ENCODE data around the gene ANXA2. TPM values are rescaled to one million over a fixed set of nuclear protein-coding genes. Genes with fewer than 3 reads are reported as not detected.
A peak's percentile ranks its signal among the peaks of the same experiment; 100 is the strongest.
"Not testable (repeated sequence)": the region's sequence is repeated elsewhere in the genome, so short reads cannot be mapped to it uniquely, and the experiment has no call there.

ANXA2 gene
- total RNA-seq, 2 experiments from 2014 or later: 131 to 132 TPM

DNA sequence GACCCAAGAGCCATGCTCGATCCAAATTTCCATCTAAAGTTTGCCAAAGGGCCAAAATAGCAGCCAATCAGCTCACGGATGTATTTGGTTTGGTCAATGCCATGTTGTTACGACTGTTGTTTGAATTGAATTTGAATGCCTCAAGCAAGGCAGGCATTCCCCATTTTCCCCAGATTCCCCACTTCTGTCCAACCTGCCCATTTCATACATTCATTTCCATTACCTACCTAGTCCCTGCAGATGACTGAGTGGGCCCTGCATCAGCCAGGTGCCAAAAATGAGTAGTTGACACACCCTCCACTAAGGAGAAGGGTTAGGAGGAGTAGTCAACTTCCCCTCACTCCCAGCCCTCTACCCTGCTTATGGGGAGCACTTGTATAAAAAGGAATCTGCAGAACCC is 51.7 kb downstream of the ANXA2 start:
- Mint-ChIP-seq H3K36me3 (peaks cover 26% of the 10 kb centered on the region), H3K4me3 (no peak overlapping the region), H3K27me3 (no peaks in the 10 kb centered on the region), H3K27ac (no peak overlapping the region), H3K9me3 (no peaks in the 10 kb centered on the region), H3K4me1 (ENCODE audit: low read depth) (peaks cover 2% of the 10 kb centered on the region)
- intact Hi-C loops (cut with micrococcal nuclease): no loop called here
- no peak for DNase-seq
- ChIA-PET CTCF (interaction anchor here (1.6 kb wide), 1 partner anchor 19 kb away, joined by 6 read pairs; no protein-coding TSS in a partner anchor), POLR2A (no interaction called here)

DNA sequence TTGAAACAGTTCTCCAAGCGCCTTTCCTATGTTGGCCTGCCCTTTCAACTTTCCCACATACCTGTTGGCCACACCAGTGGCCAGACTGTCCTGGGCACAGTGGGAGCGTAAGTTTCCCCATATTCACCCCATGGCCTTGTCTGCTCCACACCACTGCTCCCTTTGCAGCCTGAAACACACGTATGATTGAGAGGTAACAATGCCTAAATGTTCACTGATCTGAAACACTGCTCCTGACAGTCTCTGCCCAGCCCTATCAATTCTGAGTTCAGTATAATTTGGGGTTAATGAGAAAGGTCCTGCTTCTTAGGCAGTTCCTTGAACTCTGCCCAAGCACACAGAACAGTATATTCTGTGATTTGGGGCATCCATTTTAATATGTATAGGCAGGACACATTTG is 52.2 kb downstream of the ANXA2 start:
- intact Hi-C loops (cut with micrococcal nuclease): no loop called here
- CTCF ChIA-PET: no interaction called here

DNA sequence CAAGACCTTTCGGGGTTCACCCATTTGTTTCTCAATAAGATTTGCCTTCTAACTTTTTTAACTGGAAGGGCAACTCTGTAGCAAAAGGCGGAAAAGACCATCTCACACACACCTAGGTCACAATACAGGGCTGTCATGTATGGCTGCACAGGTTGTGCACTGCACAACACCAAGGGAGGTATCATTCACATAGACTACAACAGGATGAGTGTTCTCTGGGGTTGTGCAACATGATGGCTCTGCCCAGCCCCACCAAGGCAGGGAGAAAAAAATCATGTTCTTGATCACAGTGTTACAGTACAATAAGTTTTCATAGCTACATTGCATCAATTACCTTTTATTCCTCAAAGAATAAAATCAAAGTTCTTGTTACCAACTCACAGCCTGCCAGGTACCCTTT is 52.8 kb downstream of the ANXA2 start:
- peaks cover 17% of the 10 kb centered on the region for H3K36me3 Mint-ChIP-seq
- intact Hi-C loops (cut with micrococcal nuclease): no loop called here
- no peak overlapping the region for H3K27ac Mint-ChIP-seq
- ChIA-PET CTCF (interaction anchor here (1.1 to 1.2 kb wide), 2 partner anchors 14 to 15 kb away, joined by 3 to 5 read pairs; no protein-coding TSS in a partner anchor), POLR2A (no interaction called here)
- no peaks in the 10 kb centered on the region for H3K27me3 Mint-ChIP-seq
- H3K4me1 Mint-ChIP-seq (ENCODE audit: low read depth): no peaks in the 10 kb centered on the region
- no peak overlapping the region for H3K4me3 Mint-ChIP-seq
- no peaks in the 10 kb centered on the region for H3K9me3 Mint-ChIP-seq
- DNase-seq: no peak

More for the DNA sequence above, 52.2 kb downstream of the ANXA2 start:
- Mint-ChIP-seq H3K4me3 (no peak overlapping the region), H3K9me3 (no peaks in the 10 kb centered on the region), H3K4me1 (ENCODE audit: low read depth) (peaks cover 2% of the 10 kb centered on the region), H3K27me3 (no peaks in the 10 kb centered on the region), H3K27ac (no peak overlapping the region), H3K36me3 (peaks cover 21% of the 10 kb centered on the region)
- POLR2A ChIA-PET: no interaction called here
- no peak for DNase-seq

DNA sequence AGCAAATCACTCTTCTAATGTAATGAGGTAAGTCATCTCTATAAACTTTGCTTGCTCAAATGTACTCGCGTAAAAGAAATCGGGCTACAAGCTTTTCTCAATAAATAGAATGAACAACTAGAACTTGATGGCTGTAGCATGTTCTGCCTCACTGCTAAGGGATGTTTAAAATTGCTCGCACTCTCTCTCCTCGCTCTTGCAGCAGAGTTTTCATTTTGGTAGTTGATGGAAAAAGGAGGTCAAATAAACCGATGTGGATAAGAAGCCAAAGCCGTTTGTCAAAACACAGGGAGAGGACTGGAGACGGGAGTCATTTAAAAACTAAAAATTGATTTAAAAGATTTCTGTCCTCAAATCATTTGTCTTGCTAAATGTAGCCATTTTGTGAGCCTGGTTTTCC is 53.3 kb downstream of the ANXA2 start:
- intact Hi-C loops (cut with micrococcal nuclease): no loop called here
- no peak for DNase-seq
- Mint-ChIP-seq H3K36me3 (peaks cover 17% of the 10 kb centered on the region), H3K4me3 (no peak overlapping the region), H3K27me3 (no peaks in the 10 kb centered on the region), H3K4me1 (ENCODE audit: low read depth) (no peaks in the 10 kb centered on the region), H3K9me3 (no peaks in the 10 kb centered on the region), H3K27ac (no peak overlapping the region)
- CTCF ChIA-PET: interaction anchor here (1.1 to 2.0 kb wide), 4 partner anchors 15 to 17 kb away, joined by 3 to 9 read pairs (median 4); no protein-coding TSS in a partner anchor
- POLR2A ChIA-PET: no interaction called here

DNA sequence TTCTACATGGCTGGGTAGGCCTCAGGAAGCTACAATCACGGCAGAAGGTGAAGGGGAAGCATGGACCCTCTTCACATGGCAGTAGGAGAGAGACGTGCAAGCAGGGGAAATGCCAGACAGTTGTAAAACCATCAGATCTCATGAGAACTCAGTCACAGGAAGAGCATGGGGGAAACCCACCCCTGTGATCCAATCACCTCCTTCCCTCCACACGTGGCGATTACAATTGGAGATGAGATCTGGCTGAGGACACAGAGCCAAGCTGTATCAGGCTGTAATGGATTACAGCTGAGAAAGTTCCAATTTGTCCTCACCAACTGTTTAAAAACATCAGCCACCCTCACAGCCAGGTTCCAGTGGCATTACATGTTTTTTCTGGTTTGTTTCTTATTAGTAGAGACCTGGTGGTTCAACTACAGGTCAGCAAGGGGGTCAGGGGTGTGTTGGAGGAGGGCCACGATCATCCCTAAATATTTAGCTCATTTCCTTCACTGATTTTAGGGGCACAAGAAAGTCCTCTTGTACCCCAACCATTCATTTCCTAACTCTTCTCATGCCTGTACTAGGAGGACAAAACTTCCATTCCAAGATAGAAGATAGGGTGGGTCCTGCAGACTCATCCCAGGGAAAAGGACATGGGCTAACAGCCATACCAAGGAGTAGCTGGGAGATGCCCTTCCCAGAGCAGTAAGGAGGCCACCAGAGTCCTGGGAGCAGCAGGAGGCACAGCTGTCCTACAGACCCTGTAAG is 54.4 kb downstream of the ANXA2 start:
- Mint-ChIP-seq H3K4me3 (no peak overlapping the region), H3K36me3 (peaks cover 11% of the 10 kb centered on the region), H3K9me3 (no peaks in the 10 kb centered on the region), H3K27me3 (no peaks in the 10 kb centered on the region), H3K4me1 (ENCODE audit: low read depth) (no peaks in the 10 kb centered on the region), H3K27ac (no peak overlapping the region)
- ChIA-PET CTCF (interaction anchor here (1.1 to 2.0 kb wide), 3 partner anchors 15 to 17 kb away, joined by 3 to 9 read pairs (median 3); no protein-coding TSS in a partner anchor), POLR2A (no interaction called here)
- intact Hi-C loops (cut with micrococcal nuclease): no loop called here
- no peak for DNase-seq

DNA sequence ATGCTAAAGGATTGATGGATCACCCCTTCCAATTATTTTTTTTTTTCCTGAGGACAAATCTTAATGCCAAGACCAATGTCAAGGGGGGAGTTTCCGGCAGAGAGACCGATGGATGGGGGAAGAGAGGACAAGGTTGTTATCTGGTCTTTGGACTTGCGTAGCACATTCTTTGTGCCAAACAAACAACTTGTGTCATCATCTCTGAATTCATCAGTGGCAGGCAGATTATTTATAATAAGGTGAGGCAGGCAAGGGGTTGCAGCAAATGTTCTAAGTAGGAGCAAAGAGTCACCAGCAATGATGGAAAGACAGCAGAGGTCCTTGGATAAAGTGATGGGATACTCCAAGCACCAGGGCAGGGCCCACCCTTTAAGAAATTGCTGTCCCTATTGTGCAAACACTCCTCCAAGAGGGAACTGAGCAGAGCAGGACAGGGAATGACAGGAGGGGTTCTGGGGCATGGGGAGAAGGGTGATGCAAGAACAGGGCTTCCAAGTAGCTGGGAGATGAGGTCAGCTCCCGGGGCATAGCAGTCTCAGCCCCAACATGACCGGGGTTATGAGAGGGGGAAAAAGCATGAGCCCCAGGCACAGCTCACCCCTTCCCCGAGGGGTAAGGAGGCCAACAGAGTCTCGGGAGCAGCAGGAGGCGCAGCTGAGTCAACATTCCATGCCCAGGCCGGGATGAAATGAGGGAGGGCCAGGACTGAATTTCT is 57.4 kb downstream of the ANXA2 start:
- intact Hi-C loops (cut with micrococcal nuclease): no loop called here
- H3K27me3 Mint-ChIP-seq: no peaks in the 10 kb centered on the region
- DNase-seq: no peak
- no peak overlapping the region for H3K4me3 Mint-ChIP-seq
- H3K4me1 Mint-ChIP-seq (ENCODE audit: low read depth): no peaks in the 10 kb centered on the region
- no peak overlapping the region for H3K27ac Mint-ChIP-seq
- no peaks in the 10 kb centered on the region for H3K36me3 Mint-ChIP-seq
- ChIA-PET POLR2A (no interaction called here), CTCF (interaction anchor here (2.0 kb wide), 1 partner anchor 14 kb away, joined by 4 read pairs; no protein-coding TSS in a partner anchor)
- no peaks in the 10 kb centered on the region for H3K9me3 Mint-ChIP-seq

DNA sequence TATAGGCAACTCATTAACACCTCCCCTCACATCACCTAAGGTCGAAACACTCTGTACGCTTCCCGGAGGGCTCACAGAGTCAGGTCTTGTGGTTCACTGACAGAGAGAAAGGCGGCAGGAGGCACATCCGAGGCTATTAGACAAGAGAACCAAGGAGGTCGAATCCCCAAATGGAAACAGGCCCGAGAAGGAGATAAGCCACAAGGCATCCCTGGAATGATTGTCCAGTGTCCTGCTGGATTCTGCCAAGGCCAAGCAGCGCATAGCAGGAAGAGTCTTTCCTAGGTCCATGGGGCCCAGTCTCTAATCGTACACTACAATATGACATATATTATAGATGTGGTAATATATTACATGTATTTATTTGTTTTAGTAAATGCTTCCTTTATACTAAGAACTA is 58.5 kb downstream of the ANXA2 start:
- H3K4me1 Mint-ChIP-seq (ENCODE audit: low read depth): no peaks in the 10 kb centered on the region
- ChIA-PET POLR2A (no interaction called here), CTCF (no interaction called here)
- H3K27ac Mint-ChIP-seq: no peak overlapping the region
- no peak overlapping the region for H3K4me3 Mint-ChIP-seq
- H3K36me3 Mint-ChIP-seq: no peaks in the 10 kb centered on the region
- H3K27me3 Mint-ChIP-seq: peaks cover 2% of the 10 kb centered on the region
- DNase-seq: no peak
- H3K9me3 Mint-ChIP-seq: no peaks in the 10 kb centered on the region
- intact Hi-C loops (cut with micrococcal nuclease): no loop called here

DNA sequence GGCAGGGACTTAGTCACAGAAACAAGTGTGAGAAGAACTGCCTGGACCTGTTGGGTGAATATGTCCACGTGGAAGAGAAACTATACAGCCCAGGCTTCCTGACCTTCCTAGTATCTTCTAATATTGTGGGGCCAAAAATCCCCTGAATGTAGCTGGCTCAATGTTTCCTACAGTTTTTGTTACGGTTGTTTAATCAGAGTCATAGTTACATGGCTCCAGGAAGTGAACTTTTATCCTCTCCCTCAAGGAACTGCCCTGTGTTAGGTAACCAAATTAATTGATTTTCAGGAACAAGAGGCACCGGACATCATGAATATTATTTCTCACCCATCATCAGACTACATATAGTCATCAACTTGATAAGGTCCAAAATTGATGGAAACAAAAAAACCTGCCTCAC is 59.0 kb downstream of the ANXA2 start:
- Mint-ChIP-seq H3K4me1 (ENCODE audit: low read depth) (no peaks in the 10 kb centered on the region), H3K27ac (no peak overlapping the region), H3K27me3 (peaks cover 2% of the 10 kb centered on the region), H3K9me3 (no peaks in the 10 kb centered on the region), H3K36me3 (no peaks in the 10 kb centered on the region), H3K4me3 (no peak overlapping the region)
- POLR2A ChIA-PET: no interaction called here
- intact Hi-C loops (cut with micrococcal nuclease): no loop called here
- CTCF ChIA-PET: no interaction called here
- no peak for DNase-seq

DNA sequence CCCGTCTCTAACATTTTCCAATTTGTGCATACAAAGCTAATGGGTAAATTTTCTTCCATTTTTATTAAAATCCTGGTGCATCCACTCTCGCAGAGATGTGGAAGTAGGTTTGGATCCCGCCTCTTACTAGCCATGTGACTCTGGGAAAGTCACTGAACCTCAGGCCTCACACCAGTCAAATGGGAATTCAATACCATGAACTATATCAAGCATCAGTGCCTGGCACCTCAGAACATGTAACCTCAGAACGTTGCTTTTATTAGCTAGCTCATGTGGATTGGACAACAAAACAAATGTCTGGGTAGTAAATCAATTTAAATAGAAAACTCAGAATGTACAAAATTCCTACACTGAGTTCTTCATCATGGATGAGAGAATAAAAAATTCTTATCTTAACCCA is 60.7 kb downstream of the ANXA2 start:
- ChIA-PET CTCF (interaction anchor here (0.7 to 1.5 kb wide), 4 partner anchors 8 to 183 kb away, joined by 3 to 6 read pairs (median 4); no protein-coding TSS in a partner anchor), POLR2A (no interaction called here)
- H3K27ac Mint-ChIP-seq: no peak overlapping the region
- intact Hi-C loops (cut with micrococcal nuclease): no loop called here
- H3K4me3 Mint-ChIP-seq: no peak overlapping the region
- H3K27me3 Mint-ChIP-seq: peaks cover 9% of the 10 kb centered on the region
- DNase-seq: no peak
- no peaks in the 10 kb centered on the region for H3K9me3 Mint-ChIP-seq
- no peaks in the 10 kb centered on the region for H3K4me1 Mint-ChIP-seq (ENCODE audit: low read depth)
- no peaks in the 10 kb centered on the region for H3K36me3 Mint-ChIP-seq

DNA sequence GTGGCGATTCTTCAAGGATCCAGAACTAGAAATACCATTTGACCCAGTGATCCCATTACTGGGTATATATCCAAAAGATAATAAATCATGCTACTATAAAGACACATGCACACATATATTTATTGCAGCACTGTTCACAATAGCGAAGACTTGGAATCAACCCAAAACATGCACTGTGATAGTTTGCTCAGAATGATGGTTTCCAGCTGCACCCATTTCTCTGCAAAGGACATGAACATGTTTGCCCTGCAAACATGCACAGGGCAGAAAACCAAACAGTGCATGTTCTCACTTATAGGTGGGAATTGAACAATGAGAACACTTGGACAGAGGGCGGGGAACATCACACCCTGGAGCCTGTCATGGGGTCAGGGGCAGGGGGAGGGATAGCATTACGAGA is 62.5 kb downstream of the ANXA2 start:
- H3K4me1 Mint-ChIP-seq (ENCODE audit: low read depth); H3K36me3 Mint-ChIP-seq; H3K9me3 Mint-ChIP-seq; POLR2A ChIA-PET; H3K27me3 Mint-ChIP-seq; DNase-seq; CTCF ChIA-PET; H3K27ac Mint-ChIP-seq; H3K4me3 Mint-ChIP-seq; intact Hi-C loops (cut with micrococcal nuclease): not testable (repeated sequence)

DNA sequence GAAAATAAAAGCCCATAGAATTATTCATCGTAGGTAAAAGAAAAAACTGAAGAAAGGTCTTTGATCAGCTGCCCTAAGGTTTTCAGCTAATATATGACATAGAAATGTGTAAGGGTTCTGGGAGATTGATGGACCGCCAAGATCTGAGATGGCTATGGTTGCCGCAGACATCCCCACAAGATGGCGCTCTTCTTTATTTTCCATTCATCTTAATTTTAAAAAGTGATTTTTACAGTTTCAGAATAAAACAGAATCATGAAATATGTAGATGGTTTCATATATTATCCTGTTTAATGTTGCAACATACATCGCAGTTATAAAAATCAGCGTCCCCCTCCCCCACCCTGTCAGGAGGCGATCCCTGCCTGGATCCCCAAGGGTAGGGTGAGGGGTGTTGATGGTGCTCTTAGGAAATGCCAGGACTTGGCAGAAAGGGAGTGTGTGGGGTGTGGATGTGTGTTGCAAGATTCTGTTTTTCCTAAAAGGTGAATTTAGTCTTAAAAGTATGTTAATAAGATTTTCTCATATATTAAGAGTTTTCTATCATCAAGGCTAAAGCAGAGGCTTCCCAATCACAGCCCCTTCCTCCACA is 68.8 kb downstream of the ANXA2 start:
- intact Hi-C loops (cut with micrococcal nuclease): loop anchor here (1.0 to 10.0 kb wide), 2 partner anchors 144 to 603 kb away; no protein-coding TSS in a partner anchor
- H3K9me3 Mint-ChIP-seq: no peaks in the 10 kb centered on the region
- peaks cover 2% of the 10 kb centered on the region for H3K4me1 Mint-ChIP-seq (ENCODE audit: low read depth)
- no peak overlapping the region for H3K27ac Mint-ChIP-seq
- CTCF ChIA-PET: interaction anchor here (0.6 to 5.3 kb wide), 26 partner anchors 8 to 643 kb away, joined by 3 to 97 read pairs (median 4); partner anchors contain the start of gene BNIP2
- POLR2A ChIA-PET: no interaction called here
- H3K4me3 Mint-ChIP-seq: no peak overlapping the region
- peaks cover 29% of the 10 kb centered on the region for H3K27me3 Mint-ChIP-seq
- no peaks in the 10 kb centered on the region for H3K36me3 Mint-ChIP-seq
- DNase-seq: peak; percentile 43
